SK-N-SH (cell line): ENCODE data around the gene ACOXL. TPM values are rescaled to one million over a fixed set of nuclear protein-coding genes. Genes with fewer than 3 reads are reported as not detected.

Experiments
- CTCF ChIA-PET: fragments of 300-600, 350-600 bp; formaldehyde crosslinking; extraction: SDS; loops from one replicate; lab custom pipeline; 2021; lab: Yijun Ruan, JAX
- POLR2A ChIA-PET: fragments of 350-600 bp; sonication (Branson Sonifier 250); formaldehyde crosslinking; extraction: SDS; loops from one replicate; lab custom pipeline; 2020; ENCODE audit warnings: antibody characterized with exemption, inconsistent platforms; lab: Yijun Ruan, JAX
- DNase-seq: peaks from one replicate; pipeline ENCODE4 v3.0.0; 2012
- H2AFZ ChIP-seq: fragments of 200-600 bp; sonication (generic); 2 replicates; pipeline ENCODE4 v1.8.1; 2016; ENCODE audit warnings: antibody characterized with exemption, mild to moderate bottlenecking, low read depth
- H3F3A ChIP-seq: fragments of 200-600 bp; sonication (generic); replicated peaks from 2 replicates; pipeline ENCODE3; 2016; ENCODE audit warnings: antibody characterized with exemption, mild to moderate bottlenecking; ENCODE audit not compliant: insufficient read depth
- H3K27ac ChIP-seq, 2 experiments: fragments of 200-500 bp in 1 of 2; fragments of 200-600 bp in 1 of 2; sonication (Bioruptor generic) in 1 of 2; sonication (generic), shearing (Covaris generic) in 1 of 2; 2 replicates each; pipeline versions ENCODE4 v1.5.1 to v1.6.1; 2014 to 2016; ENCODE audit warnings: low read depth in 2 of 2, inconsistent platforms in 1 of 2, low read length in 1 of 2, mild to moderate bottlenecking in 1 of 2, mixed read lengths in 1 of 2
- H3K27me3 ChIP-seq: fragments of 200-600 bp; sonication (generic), shearing (Covaris generic); 2 replicates; pipeline ENCODE4 v1.6.1; 2016; ENCODE audit warnings: mixed run types; ENCODE audit not compliant: insufficient read depth
- H3K36me3 ChIP-seq, 2 experiments: fragments of 200-500 bp in 1 of 2; fragments of 200-600 bp in 1 of 2; sonication (Bioruptor generic) in 1 of 2; sonication (generic) in 1 of 2; replicated peaks in 1 of 2; 2 replicates each; pipeline versions ENCODE3 to v1.5.1; 2014 to 2016; ENCODE audit warnings: low read length in 1 of 2, mild to moderate bottlenecking in 1 of 2; ENCODE audit not compliant: insufficient read depth in 2 of 2, control insufficient read depth in 1 of 2
- H3K4me1 ChIP-seq, 2 experiments: fragments of 200-500 bp in 1 of 2; fragments of 200-600 bp in 1 of 2; sonication (Bioruptor generic) in 1 of 2; sonication (generic), shearing (Covaris generic) in 1 of 2; 2 replicates each; pipeline versions ENCODE4 v1.5.1 to v1.6.1; 2014 to 2016; ENCODE audit warnings: low read depth in 1 of 2, low read length in 1 of 2, mixed run types in 1 of 2; ENCODE audit not compliant: insufficient read depth in 2 of 2, control insufficient read depth in 1 of 2
- H3K4me2 ChIP-seq: fragments of 200-600 bp; sonication (generic), shearing (Covaris generic); 2 replicates; pipeline ENCODE4 v1.6.1; 2017; ENCODE audit warnings: mixed run types
- H3K4me3 ChIP-seq, 2 experiments: fragments of 200-500 bp in 1 of 2; fragments of 200-600 bp in 1 of 2; sonication (Bioruptor generic) in 1 of 2; sonication (generic), shearing (Covaris generic) in 1 of 2; 2 replicates each; pipeline versions ENCODE4 v1.5.1 to v1.8.1; 2014 to 2016; ENCODE audit warnings: low read depth in 2 of 2, inconsistent platforms in 1 of 2, low read length in 1 of 2, mild to moderate bottlenecking in 1 of 2, mixed read lengths in 1 of 2, moderate library complexity in 1 of 2
- H3K79me2 ChIP-seq: fragments of 200-600 bp; sonication (generic); 2 replicates; pipeline ENCODE4 v1.8.1; 2017; ENCODE audit warnings: mild to moderate bottlenecking; ENCODE audit not compliant: insufficient read depth
- H3K9ac ChIP-seq: fragments of 200-600 bp; sonication (generic); 2 replicates; pipeline ENCODE4 v1.6.1; 2017; ENCODE audit warnings: mixed run types
- H3K9me2 ChIP-seq: fragments of 200-600 bp; sonication (generic); 2 replicates; pipeline ENCODE4 v1.6.1; 2017; ENCODE audit warnings: mixed run types
- H3K9me3 ChIP-seq: fragments of 200-600 bp; sonication (generic); 2 replicates; pipeline ENCODE4 v1.6.1; 2017; ENCODE audit warnings: mixed run types, mild to moderate bottlenecking, moderate library complexity
- H4K20me1 ChIP-seq: fragments of 200-600 bp; sonication (generic); 2 replicates; pipeline ENCODE4 v1.6.1; 2017; ENCODE audit warnings: mild to moderate bottlenecking, mixed run types; ENCODE audit not compliant: insufficient read depth
- ELF1 ChIP-seq: IDR thresholded peaks from 2 replicates; pipeline ENCODE4 v1.4.0; 2012
- EP300 ChIP-seq, 2 experiments: IDR thresholded peaks; 2 replicates each; pipeline versions ENCODE4 v1.4.0 to v1.6.1; 2012; ENCODE audit warnings: borderline replicate concordance in 1 of 2, low read depth in 1 of 2, low read length in 1 of 2
- FOXJ3 ChIP-seq: sonication (generic); formaldehyde crosslinking; IDR thresholded peaks from 2 replicates; pipeline ENCODE4 v1.5.1; 2020; ENCODE audit warnings: mild to moderate bottlenecking, missing genetic modification reagents
- FOXM1 ChIP-seq: IDR thresholded peaks from 2 replicates; pipeline ENCODE4 v1.4.0; 2012; ENCODE audit warnings: low read depth, mild to moderate bottlenecking
- MEF2A ChIP-seq: IDR thresholded peaks from 2 replicates; pipeline ENCODE4 v1.4.0; 2012; ENCODE audit warnings: low read depth, borderline replicate concordance
- MXI1 ChIP-seq: IDR thresholded peaks from 2 replicates; pipeline ENCODE4 v1.6.1; 2012; ENCODE audit warnings: mild to moderate bottlenecking, low read depth, low read length, improper control_type of control experiment
- NFIC ChIP-seq: IDR thresholded peaks from 2 replicates; pipeline ENCODE4 v1.4.0; 2012; ENCODE audit warnings: borderline replicate concordance
- NRF1 ChIP-seq: IDR thresholded peaks from 2 replicates; pipeline ENCODE4 v1.6.1; 2012; ENCODE audit warnings: low read depth, mild to moderate bottlenecking, low read length
- POLR2AphosphoS5 ChIP-seq: IDR thresholded peaks from 2 replicates; pipeline ENCODE4 v1.6.1; 2012; ENCODE audit warnings: low read depth, low read length
- RCOR1 ChIP-seq: fragments of 150-350 bp; IDR thresholded peaks from 2 replicates; pipeline ENCODE4 v1.6.1; 2017; ENCODE audit warnings: antibody characterized with exemption, low read length
- RFX5 ChIP-seq: IDR thresholded peaks from 2 replicates; pipeline ENCODE4 v1.6.1; 2012; ENCODE audit warnings: mild to moderate bottlenecking, improper control_type of control experiment, low read length
- SMC3 ChIP-seq: IDR thresholded peaks from 2 replicates; pipeline ENCODE4 v1.6.1; 2012; ENCODE audit warnings: low read depth, low read length, improper control_type of control experiment
- TEAD4 ChIP-seq: IDR thresholded peaks from 2 replicates; pipeline ENCODE4 v1.4.0; 2012; ENCODE audit warnings: mild to moderate bottlenecking, borderline replicate concordance; ENCODE audit not compliant: insufficient read depth
- YY1 ChIP-seq: IDR thresholded peaks from 2 replicates; pipeline ENCODE4 v1.4.0; 2012; ENCODE audit warnings: low read depth, mild to moderate bottlenecking
- WGBS: methylation state at CpG from one replicate; pipeline ENCODE4 v1.1.6; 2017; ENCODE audit warnings: low lambda C conversion rate; 5-methylcytosine and 5-hydroxymethylcytosine counted together
- polyA plus RNA-seq, 3 experiments: library from polyadenylated mRNA; depleted of rRNA; stranded (reverse); fragments of >200 nt; gene quantifications; 2 replicates each; pipeline ENCODE4 v1.2.3, GENCODE V29; 2012
- TF ChIP-seq, protein P1 (sequence below): IDR thresholded peaks from 2 replicates; pipeline ENCODE4 v1.4.0; 2012; ENCODE audit warnings: low read depth, borderline replicate concordance
- TF ChIP-seq, protein P2 (sequence below): IDR thresholded peaks from 2 replicates; pipeline ENCODE4 v1.6.1; 2012; ENCODE audit warnings: mild to moderate bottlenecking, low read depth, low read length, moderate library complexity
- TF ChIP-seq, protein P3 (sequence below): fragments of 200-600 bp; sonication (generic); IDR thresholded peaks from 2 replicates; pipeline ENCODE4 v1.6.1; 2017; ENCODE audit warnings: antibody characterized with exemption, mild to moderate bottlenecking, moderate library complexity
- TF ChIP-seq, protein P4 (sequence below): fragments of 150-350 bp; IDR thresholded peaks from 2 replicates; pipeline ENCODE4 v1.6.1; 2016; ENCODE audit warnings: mild to moderate bottlenecking, low read depth, low read length
- TF ChIP-seq, protein P5 (sequence below): IDR thresholded peaks from 2 replicates; pipeline ENCODE4; 2012

Gene ACOXL
- not detected in 2 replicates for polyA plus RNA-seq (2012; rRNA removed)
- polyA plus RNA-seq (2012; cell fraction: cytosol; rRNA removed) = not detected in 2 replicates
- not detected in 2 replicates for polyA plus RNA-seq (2012; cell fraction: nucleus; rRNA removed)

DNA sequence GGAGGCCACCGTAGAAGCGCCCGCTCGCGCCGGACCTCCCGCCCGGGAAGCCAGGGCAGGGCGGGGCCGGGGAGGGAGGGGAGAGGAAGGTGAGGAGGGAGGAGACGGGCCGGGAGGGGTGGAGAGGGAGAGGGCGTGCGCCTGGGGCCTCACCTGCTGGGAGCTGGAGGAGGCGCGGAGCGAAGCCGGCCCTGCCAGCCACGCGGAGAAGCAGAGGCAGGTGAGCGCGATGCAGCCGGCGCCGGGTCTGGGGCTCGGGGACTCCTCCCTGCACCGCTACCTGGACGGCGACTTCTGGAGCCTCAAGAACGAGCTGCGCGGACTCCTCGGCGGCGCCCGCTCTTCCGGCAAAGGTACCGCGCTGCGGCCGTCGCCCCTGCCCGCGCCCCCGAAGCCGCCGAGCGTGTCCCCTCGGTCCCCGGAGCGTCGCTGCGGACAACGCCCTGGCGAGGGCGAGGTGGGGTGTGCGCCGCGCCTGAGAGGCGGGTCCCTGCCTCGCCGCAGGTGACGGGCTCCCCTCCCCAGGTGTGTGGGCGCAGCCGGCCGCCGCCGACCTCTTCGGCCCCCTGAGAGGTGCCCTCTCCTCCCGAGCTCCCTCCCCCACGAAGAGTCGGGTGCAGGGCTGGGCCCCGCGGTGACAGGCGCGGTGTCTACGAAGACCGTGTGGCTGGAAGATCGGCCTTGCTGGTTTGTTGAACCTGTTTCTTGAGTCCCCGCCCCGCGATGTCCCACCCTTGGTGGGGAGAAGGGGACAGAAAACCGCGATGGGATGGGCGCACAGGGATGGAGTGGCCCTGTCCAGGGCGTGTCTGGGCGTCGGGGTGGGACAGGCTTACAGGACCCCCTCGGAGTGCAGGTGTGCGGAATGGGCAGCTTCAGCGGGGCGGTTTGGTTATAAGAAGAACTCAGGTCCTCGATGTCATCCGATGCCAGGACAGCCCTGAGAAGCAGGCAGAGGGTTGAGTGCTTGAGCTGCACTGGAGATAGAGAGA lies at the start of gene ACOXL:
Gene ACOXL, plus strand, starts transcription at position 152 of the 992 bp plus-strand sequence. CDS start 35,817 bp downstream, outside the sequence.
- Histone ChIP-seq H3F3A (no peaks in the 10 kb centered on the region), H4K20me1 (no peaks in the 10 kb centered on the region), H3K4me2 (no peak within 1 kb of the TSS), H3K36me3 (no peaks in the 10 kb centered on the region), H3K4me3 (peak within 1 kb of the TSS in 1 of 2 experiments; percentile 34; a peak in 1 of 4 replicates), H3K27ac (no peak within 1 kb of the TSS), H2AFZ (no peak within 1 kb of the TSS), H3K4me1 (peaks cover 0 to 6% of the 10 kb centered on the region in 2 experiments; a peak in 1 of 4 replicates), H3K9me2 (no peaks in the 10 kb centered on the region), H3K9me3 (no peaks in the 10 kb centered on the region), H3K79me2 (no peaks in the 10 kb centered on the region), H3K27me3 (peaks cover 74% of the 10 kb centered on the region), H3K9ac (no peak within 1 kb of the TSS)
- 25% methylated on average over 32 of the region's 94 CpGs for WGBS
- peak; percentile 51 for DNase-seq
- TF ChIP-seq, protein P1, sequence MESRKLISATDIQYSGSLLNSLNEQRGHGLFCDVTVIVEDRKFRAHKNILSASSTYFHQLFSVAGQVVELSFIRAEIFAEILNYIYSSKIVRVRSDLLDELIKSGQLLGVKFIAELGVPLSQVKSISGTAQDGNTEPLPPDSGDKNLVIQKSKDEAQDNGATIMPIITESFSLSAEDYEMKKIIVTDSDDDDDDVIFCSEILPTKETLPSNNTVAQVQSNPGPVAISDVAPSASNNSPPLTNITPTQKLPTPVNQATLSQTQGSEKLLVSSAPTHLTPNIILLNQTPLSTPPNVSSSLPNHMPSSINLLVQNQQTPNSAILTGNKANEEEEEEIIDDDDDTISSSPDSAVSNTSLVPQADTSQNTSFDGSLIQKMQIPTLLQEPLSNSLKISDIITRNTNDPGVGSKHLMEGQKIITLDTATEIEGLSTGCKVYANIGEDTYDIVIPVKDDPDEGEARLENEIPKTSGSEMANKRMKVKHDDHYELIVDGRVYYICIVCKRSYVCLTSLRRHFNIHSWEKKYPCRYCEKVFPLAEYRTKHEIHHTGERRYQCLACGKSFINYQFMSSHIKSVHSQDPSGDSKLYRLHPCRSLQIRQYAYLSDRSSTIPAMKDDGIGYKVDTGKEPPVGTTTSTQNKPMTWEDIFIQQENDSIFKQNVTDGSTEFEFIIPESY = no peak
- no peak for TF ChIP-seq SMC3
- TF ChIP-seq ELF1 = no peak
- no peak for TF ChIP-seq EP300 (IDR thresholded peaks at IDR 0.05; ENCODE audit: borderline replicate concordance in 1 of 2, low read depth in 1 of 2, low read length in 1 of 2)
- TF ChIP-seq NFIC = no peak
- TF ChIP-seq YY1 = no peak
- TF ChIP-seq, protein P2, sequence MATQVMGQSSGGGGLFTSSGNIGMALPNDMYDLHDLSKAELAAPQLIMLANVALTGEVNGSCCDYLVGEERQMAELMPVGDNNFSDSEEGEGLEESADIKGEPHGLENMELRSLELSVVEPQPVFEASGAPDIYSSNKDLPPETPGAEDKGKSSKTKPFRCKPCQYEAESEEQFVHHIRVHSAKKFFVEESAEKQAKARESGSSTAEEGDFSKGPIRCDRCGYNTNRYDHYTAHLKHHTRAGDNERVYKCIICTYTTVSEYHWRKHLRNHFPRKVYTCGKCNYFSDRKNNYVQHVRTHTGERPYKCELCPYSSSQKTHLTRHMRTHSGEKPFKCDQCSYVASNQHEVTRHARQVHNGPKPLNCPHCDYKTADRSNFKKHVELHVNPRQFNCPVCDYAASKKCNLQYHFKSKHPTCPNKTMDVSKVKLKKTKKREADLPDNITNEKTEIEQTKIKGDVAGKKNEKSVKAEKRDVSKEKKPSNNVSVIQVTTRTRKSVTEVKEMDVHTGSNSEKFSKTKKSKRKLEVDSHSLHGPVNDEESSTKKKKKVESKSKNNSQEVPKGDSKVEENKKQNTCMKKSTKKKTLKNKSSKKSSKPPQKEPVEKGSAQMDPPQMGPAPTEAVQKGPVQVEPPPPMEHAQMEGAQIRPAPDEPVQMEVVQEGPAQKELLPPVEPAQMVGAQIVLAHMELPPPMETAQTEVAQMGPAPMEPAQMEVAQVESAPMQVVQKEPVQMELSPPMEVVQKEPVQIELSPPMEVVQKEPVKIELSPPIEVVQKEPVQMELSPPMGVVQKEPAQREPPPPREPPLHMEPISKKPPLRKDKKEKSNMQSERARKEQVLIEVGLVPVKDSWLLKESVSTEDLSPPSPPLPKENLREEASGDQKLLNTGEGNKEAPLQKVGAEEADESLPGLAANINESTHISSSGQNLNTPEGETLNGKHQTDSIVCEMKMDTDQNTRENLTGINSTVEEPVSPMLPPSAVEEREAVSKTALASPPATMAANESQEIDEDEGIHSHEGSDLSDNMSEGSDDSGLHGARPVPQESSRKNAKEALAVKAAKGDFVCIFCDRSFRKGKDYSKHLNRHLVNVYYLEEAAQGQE = no peak
- no peak for TF ChIP-seq FOXM1
- no peak for TF ChIP-seq MXI1
- TF ChIP-seq, protein P3, sequence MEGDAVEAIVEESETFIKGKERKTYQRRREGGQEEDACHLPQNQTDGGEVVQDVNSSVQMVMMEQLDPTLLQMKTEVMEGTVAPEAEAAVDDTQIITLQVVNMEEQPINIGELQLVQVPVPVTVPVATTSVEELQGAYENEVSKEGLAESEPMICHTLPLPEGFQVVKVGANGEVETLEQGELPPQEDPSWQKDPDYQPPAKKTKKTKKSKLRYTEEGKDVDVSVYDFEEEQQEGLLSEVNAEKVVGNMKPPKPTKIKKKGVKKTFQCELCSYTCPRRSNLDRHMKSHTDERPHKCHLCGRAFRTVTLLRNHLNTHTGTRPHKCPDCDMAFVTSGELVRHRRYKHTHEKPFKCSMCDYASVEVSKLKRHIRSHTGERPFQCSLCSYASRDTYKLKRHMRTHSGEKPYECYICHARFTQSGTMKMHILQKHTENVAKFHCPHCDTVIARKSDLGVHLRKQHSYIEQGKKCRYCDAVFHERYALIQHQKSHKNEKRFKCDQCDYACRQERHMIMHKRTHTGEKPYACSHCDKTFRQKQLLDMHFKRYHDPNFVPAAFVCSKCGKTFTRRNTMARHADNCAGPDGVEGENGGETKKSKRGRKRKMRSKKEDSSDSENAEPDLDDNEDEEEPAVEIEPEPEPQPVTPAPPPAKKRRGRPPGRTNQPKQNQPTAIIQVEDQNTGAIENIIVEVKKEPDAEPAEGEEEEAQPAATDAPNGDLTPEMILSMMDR = no peak
- no peak for TF ChIP-seq RFX5
- no peak for TF ChIP-seq FOXJ3 (CRISPR knock-in tag)
- TF ChIP-seq POLR2AphosphoS5 = no peak
- no peak for TF ChIP-seq TEAD4
- no peak for TF ChIP-seq RCOR1
- TF ChIP-seq, protein P4, sequence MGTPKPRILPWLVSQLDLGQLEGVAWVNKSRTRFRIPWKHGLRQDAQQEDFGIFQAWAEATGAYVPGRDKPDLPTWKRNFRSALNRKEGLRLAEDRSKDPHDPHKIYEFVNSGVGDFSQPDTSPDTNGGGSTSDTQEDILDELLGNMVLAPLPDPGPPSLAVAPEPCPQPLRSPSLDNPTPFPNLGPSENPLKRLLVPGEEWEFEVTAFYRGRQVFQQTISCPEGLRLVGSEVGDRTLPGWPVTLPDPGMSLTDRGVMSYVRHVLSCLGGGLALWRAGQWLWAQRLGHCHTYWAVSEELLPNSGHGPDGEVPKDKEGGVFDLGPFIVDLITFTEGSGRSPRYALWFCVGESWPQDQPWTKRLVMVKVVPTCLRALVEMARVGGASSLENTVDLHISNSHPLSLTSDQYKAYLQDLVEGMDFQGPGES = no peak
- TF ChIP-seq MEF2A = no peak
- no peak for TF ChIP-seq NRF1
- TF ChIP-seq, protein P5, sequence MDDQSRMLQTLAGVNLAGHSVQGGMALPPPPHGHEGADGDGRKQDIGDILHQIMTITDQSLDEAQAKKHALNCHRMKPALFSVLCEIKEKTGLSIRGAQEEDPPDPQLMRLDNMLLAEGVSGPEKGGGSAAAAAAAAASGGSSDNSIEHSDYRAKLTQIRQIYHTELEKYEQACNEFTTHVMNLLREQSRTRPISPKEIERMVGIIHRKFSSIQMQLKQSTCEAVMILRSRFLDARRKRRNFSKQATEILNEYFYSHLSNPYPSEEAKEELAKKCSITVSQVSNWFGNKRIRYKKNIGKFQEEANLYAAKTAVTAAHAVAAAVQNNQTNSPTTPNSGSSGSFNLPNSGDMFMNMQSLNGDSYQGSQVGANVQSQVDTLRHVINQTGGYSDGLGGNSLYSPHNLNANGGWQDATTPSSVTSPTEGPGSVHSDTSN = no peak
- ChIA-PET POLR2A (no interaction called here), CTCF (interaction anchor here (0.6 to 2.0 kb wide), 3 partner anchors 23 to 71 kb away, joined by 3 to 11 read pairs (median 3); no protein-coding TSS in a partner anchor)
